HG03558 (cell line): ENCODE data around the gene SLC29A1.
"Not testable (repeated sequence)": the region's sequence is repeated elsewhere in the genome, so short reads cannot be mapped to it uniquely, and the experiment has no call there.

ENCODE experiments used
- ATAC-seq: cut with Tn5 transposase; IDR thresholded peaks from one replicate; pipeline ENCODE4 v1.9.1; 2021; ENCODE audit warnings: moderate number of reproducible peaks; ENCODE audit not compliant: unreplicated experiment; ENCODE audit errors: extremely low read depth

The SLC29A1 gene

DNA sequence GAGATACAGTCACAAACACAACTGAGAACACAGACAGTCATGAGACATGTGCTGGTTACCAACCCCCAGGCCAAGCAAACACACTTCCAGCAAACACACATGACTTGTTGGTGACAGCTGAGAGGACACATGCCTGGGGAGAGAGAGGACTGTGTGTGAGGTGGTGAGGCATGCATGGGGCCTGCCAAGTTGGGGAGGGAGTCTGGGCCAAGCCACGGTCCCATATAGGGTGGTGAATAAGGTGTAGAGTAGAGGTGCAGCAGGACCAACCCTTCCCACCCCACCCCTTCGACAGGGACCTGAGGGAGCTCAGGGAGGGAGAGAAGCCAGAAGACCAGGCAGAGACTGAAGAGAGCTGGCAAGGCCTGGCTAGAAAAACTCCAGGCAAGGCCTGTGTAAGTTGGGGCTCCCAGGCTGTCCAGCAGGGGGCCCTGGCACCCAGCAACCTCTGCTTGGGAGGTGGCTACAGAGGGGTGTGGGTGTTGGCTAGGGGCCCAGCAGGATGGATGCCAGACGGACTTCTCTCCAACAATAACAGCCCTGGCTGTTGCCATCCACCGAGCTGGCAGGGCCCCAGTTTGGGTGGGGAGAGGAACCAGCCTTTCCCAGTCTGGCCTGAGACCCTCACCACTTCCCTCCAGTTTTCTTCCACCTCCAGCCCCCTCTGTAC is 2.0 kb upstream of the SLC29A1 start:
- no peak for ATAC-seq

DNA sequence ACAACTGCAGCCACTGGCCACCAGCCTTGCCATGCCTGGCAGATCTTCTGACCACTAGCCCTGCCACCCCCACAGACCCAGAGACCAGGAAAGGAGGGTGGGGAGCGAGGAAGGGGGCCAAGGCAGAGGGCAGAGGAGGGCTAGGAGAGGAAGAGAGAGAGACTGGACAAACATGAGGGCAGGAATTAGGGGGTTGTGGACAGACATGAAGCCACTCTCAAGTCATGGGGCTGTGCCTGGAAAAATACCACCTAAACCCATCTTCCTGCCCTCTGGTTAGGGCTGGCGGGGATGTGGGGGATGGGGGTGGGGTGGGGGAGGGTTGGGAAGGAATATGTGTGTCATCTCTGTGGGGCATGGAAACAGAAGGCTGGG is 1.4 kb upstream of the SLC29A1 start:
- no peak for ATAC-seq

DNA sequence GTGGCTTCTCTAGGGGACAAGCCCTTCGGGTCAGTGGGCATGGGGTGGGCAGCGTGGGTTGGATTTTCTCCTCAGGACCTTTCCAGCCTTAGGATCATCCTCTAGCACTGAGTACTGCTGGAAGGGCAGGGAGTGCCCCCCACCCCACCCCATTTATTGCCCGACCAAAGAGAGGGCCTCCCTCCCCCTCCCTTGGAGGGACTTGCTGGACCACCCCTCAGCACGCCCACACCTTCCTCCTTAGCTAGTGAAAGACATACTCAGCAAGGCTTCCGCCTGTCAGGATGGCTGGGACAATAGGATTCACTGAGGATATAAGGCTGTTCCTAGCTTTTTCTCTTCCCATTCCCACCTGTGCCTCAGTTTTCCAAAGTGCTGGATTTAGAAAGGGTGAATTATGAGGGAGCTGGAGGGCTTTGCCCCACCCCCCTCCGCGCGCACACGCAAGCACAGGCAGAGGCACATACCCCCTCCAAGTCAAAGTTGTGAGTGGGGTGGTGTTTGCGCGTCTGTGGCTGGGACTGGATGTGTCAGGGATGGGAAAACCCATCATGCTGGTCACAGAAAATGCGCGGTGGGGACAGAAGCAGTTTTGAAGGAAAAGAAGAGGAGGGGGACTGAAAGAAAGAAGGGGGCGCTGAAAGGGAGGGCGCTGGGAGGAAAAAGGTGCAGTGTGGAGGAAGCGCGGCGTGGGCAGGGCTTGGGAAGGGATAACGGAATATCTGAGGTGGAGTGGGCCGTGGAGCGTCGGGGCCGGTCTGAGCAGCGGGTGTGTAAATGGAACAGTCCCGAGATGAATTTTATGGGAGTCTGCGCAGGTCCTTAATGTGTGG is 693 bp upstream of the SLC29A1 start:
- ATAC-seq, result no peak

DNA sequence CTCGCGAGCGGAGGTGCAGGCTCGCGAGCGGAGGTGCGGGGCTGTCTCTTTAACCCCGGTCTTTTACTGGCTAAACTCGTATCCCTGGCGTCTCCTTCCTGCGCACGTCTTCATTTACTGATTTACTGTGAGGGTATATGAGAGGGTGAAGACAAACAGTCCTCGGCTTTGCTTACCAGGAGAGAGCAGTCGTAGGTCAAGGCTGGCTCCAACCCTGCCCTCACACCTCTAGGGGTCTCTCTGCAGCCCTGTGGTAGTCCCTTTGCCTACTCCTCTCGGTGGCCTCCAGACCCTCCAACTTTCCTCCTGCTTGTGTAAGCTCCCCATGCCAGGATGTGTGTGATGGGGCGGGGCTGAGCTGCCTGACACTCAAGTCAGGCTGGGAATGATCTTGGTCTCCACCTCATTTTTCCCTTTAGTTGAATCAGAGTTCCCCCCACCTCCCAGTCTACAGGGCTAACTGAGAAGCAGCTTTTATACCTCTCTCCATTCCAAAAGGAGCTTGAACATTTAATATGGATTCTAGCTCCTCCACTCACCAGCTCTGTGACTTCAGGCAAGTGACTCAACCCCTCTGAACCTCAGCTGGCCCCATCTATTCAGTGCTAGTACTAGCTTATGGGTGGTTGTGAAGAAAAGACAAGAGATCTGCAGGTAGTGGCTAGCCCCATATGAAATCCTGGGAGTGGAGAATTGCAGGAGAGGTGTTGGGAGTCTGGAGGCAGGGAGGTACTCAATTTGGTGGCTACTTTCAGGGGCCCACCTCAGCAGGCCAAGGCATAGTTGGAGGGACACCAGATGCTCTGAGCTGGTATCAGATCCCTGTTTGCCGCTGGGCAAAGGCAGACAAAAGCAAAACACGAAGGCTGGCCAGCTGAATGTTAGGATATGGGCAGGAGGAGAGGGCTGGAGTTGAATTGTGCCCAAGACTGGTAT is 902 bp downstream of the SLC29A1 start:
- ATAC-seq, result no peak

DNA sequence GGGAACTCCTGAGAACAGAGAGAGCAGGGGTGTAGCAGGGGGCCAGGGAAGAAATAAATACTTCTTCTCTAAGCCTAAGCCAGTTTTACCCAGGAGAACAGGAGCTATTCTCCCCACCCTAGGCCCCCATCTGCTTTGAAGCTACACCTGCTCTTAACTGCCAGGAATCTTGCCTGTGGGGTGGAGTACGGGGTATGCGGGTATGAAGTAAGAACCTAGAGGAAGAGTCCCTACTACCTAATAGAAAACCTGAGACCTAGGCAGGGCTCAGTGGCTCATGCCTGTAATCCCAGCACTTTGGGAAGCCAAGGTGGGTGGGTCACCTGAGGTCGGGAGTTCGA is 1.5 kb downstream of the SLC29A1 start:
- ATAC-seq, result no peak

DNA sequence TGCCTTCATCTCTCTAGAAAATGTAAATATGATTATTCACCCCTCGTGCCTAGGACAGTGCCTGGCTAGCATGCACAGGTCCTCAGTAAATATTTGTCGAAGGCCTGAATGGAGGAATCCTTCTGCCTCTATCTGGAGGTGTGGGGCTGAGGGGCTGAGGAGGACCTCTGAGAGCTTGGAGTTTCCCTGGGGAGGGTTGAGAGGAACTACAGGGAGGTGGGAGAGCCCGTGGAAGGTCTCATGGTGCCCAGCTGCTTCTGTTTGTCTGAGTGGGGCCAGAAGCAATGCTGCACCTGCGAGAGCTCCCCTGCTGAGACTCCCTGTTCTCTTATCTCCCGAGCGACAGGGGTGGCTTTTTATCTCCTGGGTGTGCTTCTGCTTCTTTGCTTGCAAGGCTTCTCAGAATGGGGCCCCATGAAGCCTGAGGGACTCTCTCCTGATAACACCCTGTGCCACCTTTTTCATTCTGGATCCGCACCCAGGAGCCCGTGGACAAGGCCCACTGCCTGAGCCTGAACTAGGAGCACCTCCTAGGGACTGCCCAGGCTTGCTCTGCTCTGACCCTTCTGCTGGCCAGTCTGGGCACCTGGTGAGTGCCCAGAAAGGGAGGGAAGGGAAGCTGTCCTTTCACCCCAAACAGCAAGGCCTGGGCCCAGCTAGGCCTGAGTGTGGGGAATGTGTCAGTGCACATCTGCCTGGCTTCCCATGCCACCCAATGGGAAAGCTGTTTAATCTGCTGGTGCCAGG is 2.4 kb downstream of the SLC29A1 start:
- ATAC-seq, result no peak

DNA sequence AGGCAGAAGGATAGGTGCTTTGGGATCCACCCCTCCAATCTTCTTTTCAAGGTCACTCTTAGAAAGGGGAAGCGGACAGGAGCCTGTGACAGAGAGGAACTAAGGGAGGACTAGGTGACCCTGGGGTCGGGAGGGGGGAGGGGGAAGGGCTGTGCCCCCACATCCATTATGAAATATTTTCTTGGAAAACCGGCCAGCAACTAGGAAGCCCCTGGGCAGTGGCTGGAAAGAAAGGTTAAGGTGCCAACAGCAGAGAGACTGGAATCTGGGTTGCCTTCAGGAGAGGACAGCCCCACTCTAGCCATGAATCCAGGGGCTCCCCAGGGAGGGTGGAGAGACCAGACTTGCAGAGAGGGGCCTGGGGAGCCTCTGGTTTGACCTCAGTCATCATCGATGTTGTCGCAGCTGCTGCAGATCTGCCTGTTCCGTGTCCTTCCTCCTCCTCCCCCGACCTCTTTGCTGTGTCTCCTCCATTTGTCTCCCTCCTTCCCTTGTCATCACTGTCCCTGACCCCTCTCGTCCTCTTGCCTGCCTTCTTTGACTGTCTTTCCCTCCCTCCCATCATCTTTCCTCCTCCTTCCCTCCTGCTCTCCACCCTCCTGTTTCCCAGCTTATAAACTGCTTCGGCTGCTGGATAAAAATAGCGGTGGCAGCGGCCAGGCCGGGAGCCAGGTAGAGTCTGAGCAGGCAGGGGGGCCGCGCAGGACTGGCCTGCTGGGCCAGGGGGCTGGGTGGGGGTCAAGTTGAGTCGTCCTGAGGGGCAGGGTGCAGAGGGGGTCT is 3.2 kb downstream of the SLC29A1 start:
- no peak for ATAC-seq

DNA sequence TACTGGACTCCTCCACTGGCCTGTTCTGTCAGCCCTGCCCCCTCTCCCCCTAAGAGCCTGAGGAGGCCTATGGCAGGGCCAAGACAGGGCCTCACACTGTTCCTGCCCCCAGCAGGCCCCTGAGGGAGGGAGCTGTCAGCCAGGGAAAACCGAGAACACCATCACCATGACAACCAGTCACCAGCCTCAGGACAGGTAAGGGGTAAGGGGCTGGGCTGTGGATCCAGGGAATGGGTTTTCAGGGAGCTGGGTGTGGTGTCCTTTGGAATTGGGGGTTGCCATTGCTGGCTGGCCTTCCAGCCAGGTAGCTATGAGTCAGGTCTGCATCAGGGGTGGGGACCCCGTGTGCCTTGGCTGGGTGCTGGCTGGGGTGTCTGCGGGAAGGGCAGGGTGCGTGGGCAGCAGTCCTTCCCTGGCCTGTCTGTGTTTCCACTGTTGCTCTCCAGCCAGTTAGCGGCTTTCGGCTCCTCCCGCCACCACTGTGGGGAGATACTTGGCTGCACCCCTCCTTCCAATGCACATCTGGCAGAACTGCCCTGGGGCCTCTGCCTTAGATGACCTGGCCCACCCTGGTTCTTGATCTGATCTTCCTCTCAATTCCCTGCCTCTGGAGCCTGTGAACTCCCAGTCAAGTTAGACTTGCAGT is 3.9 kb downstream of the SLC29A1 start:
- no peak for ATAC-seq

DNA sequence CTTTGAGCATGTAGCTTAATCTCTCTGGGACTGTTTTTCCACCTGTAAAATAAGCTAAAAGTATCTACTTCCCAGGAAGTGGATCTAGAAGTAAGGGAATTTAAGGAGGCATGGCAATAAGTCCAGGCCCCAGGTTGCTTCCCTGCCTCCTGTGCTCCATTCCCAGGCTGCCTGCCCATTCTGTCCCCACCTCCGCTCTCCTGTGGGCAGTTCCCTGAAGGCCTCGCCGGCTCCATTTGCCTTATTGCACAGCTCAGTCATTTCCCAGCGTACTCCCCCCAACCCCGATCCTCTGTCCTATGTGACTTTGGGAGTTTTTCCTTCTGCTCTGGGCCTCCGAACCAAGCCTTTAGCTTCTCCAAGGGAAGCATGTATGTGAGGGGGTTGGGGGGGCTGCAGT is 4.6 kb downstream of the SLC29A1 start:
- ATAC-seq, result no peak

DNA sequence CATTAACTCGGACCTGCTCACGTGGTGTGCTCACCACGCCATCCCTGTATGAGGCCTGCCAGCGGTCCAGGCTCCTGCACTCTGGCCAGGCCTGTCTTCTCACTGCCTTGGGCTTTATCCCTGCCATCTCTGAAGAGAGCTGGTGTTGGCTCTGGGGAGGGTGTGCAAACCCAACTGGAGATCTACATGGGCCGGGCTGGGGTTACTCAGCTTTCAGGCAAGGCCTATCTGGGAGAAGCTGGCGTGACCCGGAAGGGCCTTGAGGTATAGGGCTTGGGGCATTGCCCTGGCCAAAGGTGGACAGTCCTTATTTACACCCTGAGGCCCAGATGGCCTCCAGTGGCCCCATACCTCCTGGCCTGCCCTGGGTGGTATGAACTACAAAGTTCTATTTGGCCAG is 5.0 kb downstream of the SLC29A1 start:
- ATAC-seq, result no peak

DNA sequence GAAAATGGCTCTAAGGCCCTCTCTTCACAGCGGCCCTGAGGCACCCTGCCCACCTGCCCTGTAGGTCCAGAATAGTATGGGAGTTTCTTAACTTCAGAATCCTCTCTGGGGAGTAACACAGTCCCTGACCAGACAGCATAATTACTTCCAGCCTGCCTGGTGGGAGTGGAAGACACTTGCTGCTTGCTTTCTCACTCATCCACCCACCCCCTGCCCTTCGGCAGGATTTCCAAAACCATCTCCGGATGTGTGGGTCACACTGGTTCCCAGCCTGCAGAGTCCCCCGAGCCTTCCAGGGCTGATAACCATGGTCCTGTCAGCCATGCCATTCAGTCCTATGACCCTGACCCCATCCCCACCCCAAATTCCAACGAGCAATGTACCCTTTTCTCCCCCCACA is 5.4 kb downstream of the SLC29A1 start:
- ATAC-seq, result no peak

DNA sequence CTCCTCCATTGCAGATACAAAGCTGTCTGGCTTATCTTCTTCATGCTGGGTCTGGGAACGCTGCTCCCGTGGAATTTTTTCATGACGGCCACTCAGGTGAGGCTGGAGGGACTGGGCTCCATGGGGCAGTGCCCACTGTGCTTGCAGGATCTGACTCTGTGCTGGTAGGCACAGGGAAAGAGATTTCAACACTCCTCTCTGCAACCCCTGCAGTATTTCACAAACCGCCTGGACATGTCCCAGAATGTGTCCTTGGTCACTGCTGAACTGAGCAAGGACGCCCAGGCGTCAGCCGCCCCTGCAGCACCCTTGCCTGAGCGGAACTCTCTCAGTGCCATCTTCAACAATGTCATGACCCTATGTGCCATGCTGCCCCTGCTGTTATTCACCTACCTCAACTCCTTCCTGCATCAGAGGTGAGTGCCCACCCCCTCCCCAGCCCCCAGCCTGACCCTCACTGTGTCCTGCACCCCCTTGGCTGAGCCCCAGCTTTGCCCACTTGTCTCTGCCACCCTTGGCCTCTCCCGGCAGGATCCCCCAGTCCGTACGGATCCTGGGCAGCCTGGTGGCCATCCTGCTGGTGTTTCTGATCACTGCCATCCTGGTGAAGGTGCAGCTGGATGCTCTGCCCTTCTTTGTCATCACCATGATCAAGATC is 6.1 kb downstream of the SLC29A1 start:
- no peak for ATAC-seq

DNA sequence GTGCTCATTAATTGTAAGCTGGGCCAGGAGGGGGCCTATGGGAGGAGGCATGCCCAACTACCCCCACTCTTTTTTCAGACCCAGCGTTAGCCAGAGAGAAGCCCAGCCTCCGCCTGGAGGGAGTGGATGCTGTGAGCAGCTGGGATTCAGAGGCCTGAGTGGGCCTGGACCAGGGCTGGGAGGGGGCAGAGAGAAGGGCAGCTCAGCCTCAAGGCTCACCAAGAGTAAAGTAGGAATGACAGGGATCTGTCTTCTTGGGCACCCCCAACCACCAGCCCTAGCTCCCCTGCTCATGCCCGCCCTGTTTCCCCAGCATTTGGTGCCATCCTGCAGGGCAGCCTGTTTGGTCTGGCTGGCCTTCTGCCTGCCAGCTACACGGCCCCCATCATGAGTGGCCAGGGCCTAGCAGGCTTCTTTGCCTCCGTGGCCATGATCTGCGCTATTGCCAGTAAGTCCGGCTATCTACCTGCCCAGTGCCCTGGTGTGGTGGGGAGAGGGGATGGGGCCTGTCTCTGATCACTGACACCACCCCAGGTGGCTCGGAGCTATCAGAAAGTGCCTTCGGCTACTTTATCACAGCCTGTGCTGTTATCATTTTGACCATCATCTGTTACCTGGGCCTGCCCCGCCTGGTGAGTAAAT is 6.8 kb downstream of the SLC29A1 start:
- ATAC-seq, result no peak

DNA sequence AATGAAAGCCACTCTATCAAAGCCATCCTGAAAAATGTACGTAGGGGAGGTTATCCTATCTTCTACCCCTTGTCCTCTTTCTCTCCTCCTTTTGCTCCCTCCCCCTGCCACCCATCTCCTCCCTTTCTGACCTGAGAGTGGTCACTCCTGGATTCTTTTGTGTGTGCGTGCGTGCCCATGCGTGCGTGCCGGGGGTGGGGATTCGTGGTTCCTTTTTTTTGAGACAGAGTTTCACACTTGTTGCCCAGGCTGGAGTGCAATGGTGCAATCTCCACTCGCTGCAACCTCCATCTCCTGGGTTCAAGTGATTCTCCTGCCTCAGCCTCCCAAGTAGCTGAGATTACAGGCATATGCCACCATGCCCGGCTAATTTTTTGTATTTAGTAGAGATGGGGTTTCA is 8.0 kb downstream of the SLC29A1 start:
- ATAC-seq, result not testable (repeated sequence)

DNA sequence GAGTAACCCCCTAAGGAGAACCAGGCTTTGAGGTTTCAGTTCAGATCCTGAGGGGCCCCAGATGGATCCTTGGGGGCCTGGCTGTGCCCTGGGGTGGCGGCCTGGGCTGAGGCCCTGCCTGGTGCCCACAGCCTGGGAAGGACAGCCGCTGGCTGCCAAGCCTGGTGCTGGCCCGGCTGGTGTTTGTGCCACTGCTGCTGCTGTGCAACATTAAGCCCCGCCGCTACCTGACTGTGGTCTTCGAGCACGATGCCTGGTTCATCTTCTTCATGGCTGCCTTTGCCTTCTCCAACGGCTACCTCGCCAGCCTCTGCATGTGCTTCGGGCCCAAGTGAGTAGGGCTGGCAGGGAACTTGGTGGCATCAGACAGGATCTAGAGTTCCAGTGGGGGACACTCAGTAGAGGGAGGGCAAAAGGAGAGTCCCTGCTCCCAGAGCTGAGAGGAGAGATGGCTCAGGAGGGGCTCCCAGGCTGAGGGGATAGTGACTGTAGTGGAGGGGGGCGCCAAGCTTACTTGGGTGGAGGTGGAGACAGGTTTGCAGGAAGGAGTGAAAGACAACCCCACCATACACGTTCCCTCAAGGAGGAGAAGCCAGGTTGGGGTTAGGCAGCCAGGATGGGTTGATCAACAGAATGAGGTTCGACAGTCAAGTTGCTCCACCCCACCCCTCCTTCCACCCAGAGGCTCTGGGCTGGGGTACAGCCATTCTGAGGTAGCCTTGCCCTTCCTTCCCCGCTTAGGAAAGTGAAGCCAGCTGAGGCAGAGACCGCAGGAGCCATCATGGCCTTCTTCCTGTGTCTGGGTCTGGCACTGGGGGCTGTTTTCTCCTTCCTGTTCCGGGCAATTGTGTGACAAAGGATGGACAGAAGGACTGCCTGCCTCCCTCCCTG is 9.5 kb downstream of the SLC29A1 start:
- ATAC-seq, result no peak

DNA sequence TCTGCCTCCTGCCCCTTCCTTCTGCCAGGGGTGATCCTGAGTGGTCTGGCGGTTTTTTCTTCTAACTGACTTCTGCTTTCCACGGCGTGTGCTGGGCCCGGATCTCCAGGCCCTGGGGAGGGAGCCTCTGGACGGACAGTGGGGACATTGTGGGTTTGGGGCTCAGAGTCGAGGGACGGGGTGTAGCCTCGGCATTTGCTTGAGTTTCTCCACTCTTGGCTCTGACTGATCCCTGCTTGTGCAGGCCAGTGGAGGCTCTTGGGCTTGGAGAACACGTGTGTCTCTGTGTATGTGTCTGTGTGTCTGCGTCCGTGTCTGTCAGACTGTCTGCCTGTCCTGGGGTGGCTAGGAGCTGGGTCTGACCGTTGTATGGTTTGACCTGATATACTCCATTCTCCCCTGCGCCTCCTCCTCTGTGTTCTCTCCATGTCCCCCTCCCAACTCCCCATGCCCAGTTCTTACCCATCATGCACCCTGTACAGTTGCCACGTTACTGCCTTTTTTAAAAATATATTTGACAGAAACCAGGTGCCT is 10.2 kb downstream of the SLC29A1 start:
- no peak for ATAC-seq
